IMR-90 (cell line): ENCODE measurements around the gene TMED4. TPM values are rescaled to one million over a fixed set of nuclear protein-coding genes. Genes with fewer than 3 reads are reported as not detected.

Experiments
- ATAC-seq: fragments of 200-7000 bp; cut with Tn5 transposase; 2 replicates; pipeline ENCODE4 v1.9.1; 2020; ENCODE audit warnings: low read depth, mild to moderate bottlenecking, moderate library complexity
- BruUV-seq: library from RNA; stranded (reverse); fragments of 400-500 nt; replicated peaks from 2 replicates; lab custom pipeline; 2021; lab: Mats Ljungman, UMichigan
- CTCF ChIA-PET: fragments of 300-600 bp; formaldehyde crosslinking; extraction: SDS; loops from one replicate; lab custom pipeline; 2021; ENCODE audit warnings: antibody characterized with exemption; lab: Yijun Ruan, JAX
- POLR2A ChIA-PET: fragments of 300-600 bp; sonication (Branson Sonifier 250); formaldehyde crosslinking; loops from one replicate; lab custom pipeline; 2022; ENCODE audit warnings: antibody characterized with exemption; ENCODE audit not compliant: unreplicated experiment; lab: Charles Lee
- DNase-seq: peaks from one replicate; pipeline ENCODE4 v3.0.0; 2013
- H2AFZ ChIP-seq: replicated peaks from 2 replicates; pipeline ENCODE3; 2013; ENCODE audit warnings: low read length, mild to moderate bottlenecking; ENCODE audit not compliant: poor library complexity
- H2AK5ac ChIP-seq: 2 replicates; pipeline ENCODE4 v1.6.1; 2013; ENCODE audit warnings: low read depth, low read length, inconsistent platforms
- H2AK9ac ChIP-seq: replicated peaks from 2 replicates; pipeline ENCODE3; 2013; ENCODE audit warnings: mild to moderate bottlenecking, low read depth, low read length, moderate library complexity; ENCODE audit not compliant: poor library complexity
- H2BK120ac ChIP-seq: 2 replicates; pipeline ENCODE4 v1.6.1; 2013; ENCODE audit warnings: low read depth, low read length, inconsistent platforms
- H2BK15ac ChIP-seq: 3 replicates; pipeline ENCODE4 v1.6.1; 2013; ENCODE audit warnings: low read depth, low read length, inconsistent platforms
- H2BK20ac ChIP-seq: 2 replicates; pipeline ENCODE4 v1.6.1; 2013; ENCODE audit warnings: low read depth, mild to moderate bottlenecking, inconsistent platforms, low read length, moderate library complexity
- H2BK5ac ChIP-seq: 2 replicates; pipeline ENCODE4 v1.6.1; 2013; ENCODE audit warnings: mild to moderate bottlenecking, low read depth, low read length, inconsistent platforms; ENCODE audit not compliant: poor library complexity, severe bottlenecking
- H3K14ac ChIP-seq: replicated peaks from 2 replicates; pipeline ENCODE4 v1.6.1; 2013; ENCODE audit warnings: low read depth, low read length, inconsistent platforms
- H3K18ac ChIP-seq: 2 replicates; pipeline ENCODE4 v1.6.1; 2013; ENCODE audit warnings: low read depth, low read length, control low read depth
- H3K23ac ChIP-seq: 2 replicates; pipeline ENCODE4 v1.6.1; 2013; ENCODE audit warnings: low read depth, low read length, inconsistent platforms
- H3K27ac ChIP-seq: 2 replicates; pipeline ENCODE4 v1.5.1; 2013; ENCODE audit warnings: mild to moderate bottlenecking, control low read depth, low read length; ENCODE audit not compliant: insufficient read depth
- H3K27me3 ChIP-seq: 2 replicates; pipeline ENCODE4 v1.6.1; 2013; ENCODE audit warnings: low read length; ENCODE audit not compliant: control insufficient read depth, insufficient read depth
- H3K36me3 ChIP-seq: 2 replicates; pipeline ENCODE4 v1.6.1; 2013; ENCODE audit warnings: low read length, mixed read lengths; ENCODE audit not compliant: control insufficient read depth, insufficient read depth
- H3K4ac ChIP-seq: 2 replicates; pipeline ENCODE4 v1.6.1; 2013; ENCODE audit warnings: low read depth, low read length, inconsistent platforms
- H3K4me1 ChIP-seq: 2 replicates; pipeline ENCODE4 v1.6.1; 2013; ENCODE audit warnings: low read length, mixed read lengths; ENCODE audit not compliant: control insufficient read depth, insufficient read depth
- H3K4me2 ChIP-seq: 2 replicates; pipeline ENCODE4 v1.6.1; 2013; ENCODE audit warnings: low read depth, mild to moderate bottlenecking, control low read depth, low read length, moderate library complexity
- H3K4me3 ChIP-seq: 2 replicates; pipeline ENCODE4 v1.5.1; 2013; ENCODE audit warnings: low read depth, mild to moderate bottlenecking, control low read depth, low read length, moderate library complexity; ENCODE audit not compliant: insufficient read depth
- H3K56ac ChIP-seq: 2 replicates; pipeline ENCODE4 v1.6.1; 2013; ENCODE audit warnings: low read length, inconsistent platforms; ENCODE audit not compliant: insufficient read depth; ENCODE audit errors: extremely low read depth
- H3K79me1 ChIP-seq, 2 experiments: 2 replicates each; pipeline ENCODE4 v1.6.1; 2013; ENCODE audit warnings: low read length in 2 of 2, inconsistent platforms in 1 of 2, low read depth in 1 of 2
- H3K9ac ChIP-seq: 2 replicates; pipeline ENCODE4 v1.6.1; 2013; ENCODE audit warnings: low read depth, low read length, control low read depth
- H3K9me1 ChIP-seq: 2 replicates; pipeline ENCODE4 v1.6.1; 2013; ENCODE audit warnings: low read length, inconsistent platforms; ENCODE audit not compliant: insufficient read depth
- H3K9me3 ChIP-seq: 2 replicates; pipeline ENCODE4 v1.6.1; 2013; ENCODE audit warnings: low read length; ENCODE audit not compliant: control insufficient read depth, insufficient read depth
- H4K20me1 ChIP-seq: 2 replicates; pipeline ENCODE4 v1.6.1; 2013; ENCODE audit warnings: low read length, inconsistent platforms; ENCODE audit not compliant: insufficient read depth
- H4K5ac ChIP-seq: 2 replicates; pipeline ENCODE4 v1.6.1; 2013; ENCODE audit warnings: mild to moderate bottlenecking, low read depth, low read length, control low read depth
- H4K8ac ChIP-seq, 2 experiments: 2 replicates each; pipeline ENCODE4 v1.6.1; 2013; ENCODE audit warnings: low read depth in 2 of 2, low read length in 2 of 2, control low read depth in 1 of 2, inconsistent platforms in 1 of 2
- H4K91ac ChIP-seq: 2 replicates; pipeline ENCODE4 v1.6.1; 2013; ENCODE audit warnings: low read depth, low read length, inconsistent platforms; ENCODE audit not compliant: insufficient read depth
- CTCF ChIP-seq: conservative IDR thresholded peaks from 2 replicates; pipeline ENCODE4 v1.5.1; 2012; ENCODE audit warnings: mild to moderate bottlenecking, low read depth, low read length, improper control_type of control experiment
- MAFK ChIP-seq: IDR thresholded peaks from 2 replicates; pipeline ENCODE4 v1.6.1; 2012; ENCODE audit warnings: low read depth, low read length, improper control_type of control experiment
- WGBS, 2 experiments: methylation state at CpG; one replicate each; pipeline versions ENCODE4 v1.1.5 to v1.1.7; 2013; ENCODE audit warnings: missing lambda C conversion rate in 2 of 2; ENCODE audit not compliant: insufficient read length in 1 of 2; ENCODE audit errors: extremely low coverage in 2 of 2; 5-methylcytosine and 5-hydroxymethylcytosine counted together
- dilution Hi-C: fragments of 300-500 bp; cut with HindIII; formaldehyde crosslinking; loops from one replicate; pipeline ENCODE4 v1.14.3; 2018; ENCODE audit warnings: low sequenced_read_pairs; ENCODE audit not compliant: unreplicated experiment
- in situ Hi-C: fragments of 300-500 bp; cut with MboI; formaldehyde crosslinking; loops from 3 replicates; pipeline ENCODE4 v1.14.3; 2019; ENCODE audit warnings: low sequenced_read_pairs, inconsistent platforms, mixed read lengths
- intact Hi-C: fragments of 100-400 bp; cut with micrococcal nuclease; formaldehyde crosslinking; loops from 2 replicates; pipeline ENCODE4 v1.10.0; 2022
- polyA plus RNA-seq, 3 experiments: library from polyadenylated mRNA; depleted of rRNA; stranded (reverse); fragments of >200 nt; gene quantifications; 2 replicates each; pipeline ENCODE4 v1.2.3, GENCODE V29; 2012; ENCODE audit warnings: low replicate concordance in 1 of 3
- total RNA-seq: library from RNA; depleted of rRNA; stranded (reverse); fragments of >200 nt; gene quantifications from 2 replicates; pipeline ENCODE4 v1.2.3, GENCODE V29; 2012

The TMED4 gene
- total and polyA plus RNA-seq, 2 of the 4 experiments (the other 2 are of a cell fraction): 58.6 to 92.7 TPM

DNA sequence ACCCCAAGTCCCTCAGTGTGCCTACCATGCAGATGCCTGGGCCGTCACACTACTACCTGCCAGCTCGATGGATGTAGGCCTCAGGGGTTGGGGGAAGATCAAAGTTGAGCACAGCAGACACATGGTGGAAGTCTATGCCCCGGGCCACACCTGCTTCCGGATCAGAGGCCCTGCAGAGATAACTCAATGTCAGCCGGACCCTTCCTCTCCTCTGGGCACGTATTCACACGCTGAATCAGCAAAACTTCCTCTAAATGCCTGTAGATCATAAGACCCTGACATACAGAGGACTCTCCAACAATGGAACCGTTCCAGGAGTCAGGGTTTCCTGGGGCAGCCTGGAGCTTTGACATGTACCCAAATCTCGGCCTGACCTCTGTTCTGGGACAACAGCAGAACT, 12.1 kb downstream of the TMED4 start:
- Histone ChIP-seq H2BK15ac (no peak overlapping the region), H3K9me1 (peaks cover 13% of the 10 kb centered on the region), H3K14ac (no peak overlapping the region), H3K4ac (no peak overlapping the region), H3K79me1 (peaks cover 46 to 67% of the 10 kb centered on the region in 2 experiments), H2BK20ac (no peak overlapping the region), H3K18ac (no peak overlapping the region), H3K9ac (no peak overlapping the region), H3K27ac (no peak overlapping the region), H3K4me1 (peaks cover 5% of the 10 kb centered on the region), H4K8ac (no peak overlapping the region), H3K4me3 (no peak overlapping the region), H3K23ac (no peak overlapping the region), H2AK5ac (no peak overlapping the region), H2BK5ac (no peak overlapping the region), H3K27me3 (no peaks in the 10 kb centered on the region), H3K36me3 (peaks cover 69% of the 10 kb centered on the region), H2BK120ac (no peak overlapping the region), H4K91ac (no peak overlapping the region), H3K9me3 (no peaks in the 10 kb centered on the region), H2AFZ (no peak overlapping the region), H2AK9ac (no peak overlapping the region), H4K5ac (no peak overlapping the region), H3K56ac (no peak overlapping the region), H3K4me2 (no peak overlapping the region), H4K20me1 (peaks cover 18% of the 10 kb centered on the region)
- ChIA-PET CTCF (no interaction called here), POLR2A (no interaction called here)
- in situ Hi-C loops (loop anchor here (10.0 kb wide), 1 partner anchor 325 kb away; no protein-coding TSS in a partner anchor), intact Hi-C loops (no loop called here), dilution Hi-C loops (no loop called here)
- no TSS peak for BruUV-seq
- no peak for ATAC-seq
- 93% methylated on average over 5 of the region's 9 CpGs; no CpG with 5 or more reads in 1 of the 2 experiments for WGBS, 2 experiments
- no peak for DNase-seq
- TF ChIP-seq CTCF: no peak
- TF ChIP-seq MAFK: peak; percentile 82
